CD4-positive, alpha-beta T cell treated with Interleukin-15 for 1 hour (primary cell): Measurements from ENCODE around the gene SGCA.

Source experiments
- DNase-seq: peaks from one replicate; pipeline ENCODE4 v3.0.0-alpha.2; 2020

Gene SGCA

GRCh38 chr17:50210240-50211225, 44.7 kb downstream of the SGCA start:
- DNase-seq: no peak

GRCh38 chr17:50211249-50212120, 45.7 kb downstream of the SGCA start:
- DNase-seq: no peak

- no peak for DNase-seq
These were observed 46.5 kb downstream of the SGCA start for GRCh38 chr17:50212121-50212843.

GRCh38 chr17:50213026-50214022, 47.5 kb downstream of the SGCA start:
- DNase-seq: peak; percentile 45

GRCh38 chr17:50214976-50215760, 49.4 kb downstream of the SGCA start:
- DNase-seq: no peak

- no peak for DNase-seq
These were observed 51.8 kb downstream of the SGCA start for GRCh38 chr17:50217591-50217990.

GRCh38 chr17:50218071-50218759, 52.4 kb downstream of the SGCA start:
- no peak for DNase-seq

- DNase-seq: no peak
These were observed 53.0 kb downstream of the SGCA start for GRCh38 chr17:50218771-50219315.

GRCh38 chr17:50219342-50219741, 53.5 kb downstream of the SGCA start:
- DNase-seq: no peak

- DNase-seq: no peak
These were observed 54.2 kb downstream of the SGCA start for GRCh38 chr17:50219939-50220465.

- DNase-seq: no peak
These were observed 55.0 kb downstream of the SGCA start for GRCh38 chr17:50220811-50221210.

GRCh38 chr17:50221266-50221863, 55.6 kb downstream of the SGCA start:
- no peak for DNase-seq

GRCh38 chr17:50221864-50222545, 56.2 kb downstream of the SGCA start:
- DNase-seq: no peak

- DNase-seq: no peak
These were observed 57.1 kb downstream of the SGCA start for GRCh38 chr17:50222922-50223321.
